ENCODE data around the gene ZCCHC7. TPM values are rescaled to one million over a fixed set of nuclear protein-coding genes. Genes with fewer than 3 reads are reported as not detected.
"Not testable (repeated sequence)": the region's sequence is repeated elsewhere in the genome, so short reads cannot be mapped to it uniquely, and the experiment has no call there.

ZCCHC7 gene
- total and polyA plus RNA-seq, 2 donors (not counting 3 experiments of a cell fraction or from before 2014, with no cell fraction given): 7.4 to 14.8 TPM

DNA sequence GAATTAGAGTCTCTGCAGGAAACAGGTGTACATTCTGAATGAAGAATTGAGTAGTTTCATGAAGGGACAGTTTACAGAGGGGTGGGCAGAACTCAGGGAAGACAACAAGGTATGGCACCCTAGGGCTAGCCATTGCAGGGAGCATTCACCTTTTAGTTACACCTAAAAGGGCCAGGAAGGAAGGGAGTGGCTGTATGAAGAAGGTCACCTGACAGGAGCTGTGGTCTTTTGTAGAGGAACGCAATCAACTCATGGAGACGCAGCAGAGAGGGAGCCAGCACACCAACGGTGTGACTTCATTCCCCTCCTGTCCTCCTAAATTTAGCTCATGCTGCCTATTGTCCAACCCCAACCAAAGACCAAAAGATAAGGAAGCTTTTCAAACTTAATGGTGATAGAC lies 12.7 kb upstream of the ZCCHC7 start:
- Histone ChIP-seq H3K79me2 (ENCODE audit: control insufficient read depth, insufficient read depth, low read length) (no peaks in the 10 kb centered on the region), H3K4me2 (ENCODE audit: insufficient read depth, low read length) (no peak overlapping the region), H3K9me1 (replicated peaks; ENCODE audit: control insufficient read depth, extremely low read depth, insufficient read depth, low read length) (no peaks in the 10 kb centered on the region), H3K27ac (ENCODE audit: insufficient read depth, low read depth, low read length) (no peak overlapping the region), H3K27me3 (ENCODE audit: control insufficient read depth in 2 of 2, insufficient read depth in 2 of 2, low read length in 2 of 2) (peaks cover 8 to 13% of the 10 kb centered on the region in 2 experiments), H3K4me1 (ENCODE audit: control insufficient read depth, extremely low read depth, insufficient read depth, low read length) (no peaks in the 10 kb centered on the region), H3K4me3 (replicated peaks in 1 of 3; ENCODE audit: insufficient read depth in 1 of 3, low read depth in 1 of 3, low read length in 3 of 3) (no peak overlapping the region), H3K9ac (replicated peaks; ENCODE audit: extremely low read depth, insufficient read depth, low read length) (no peak overlapping the region), H3K9me3 (replicated peaks; ENCODE audit: control insufficient read depth, insufficient read depth, low read length) (no peaks in the 10 kb centered on the region), H3K36me3 (ENCODE audit: control insufficient read depth in 2 of 2, extremely low read depth in 1 of 2, insufficient read depth in 2 of 2, low read length in 2 of 2) (no peaks in the 10 kb centered on the region), H4K20me1 (replicated peaks; ENCODE audit: control insufficient read depth, extremely low read depth, insufficient read depth, low read length) (no peaks in the 10 kb centered on the region), H2AFZ (ENCODE audit: low read depth, low read length) (no peak overlapping the region)
- CTCF ChIA-PET: no interaction called here
- BruUV-seq (replicated peaks): no TSS peak
- intact Hi-C loops (cut with micrococcal nuclease): no loop called here
- TF ChIP-seq GATA2 (IDR thresholded peaks at IDR 0.05; ENCODE audit: insufficient read depth, insufficient read length, low read depth, low read length): no peak
- TF ChIP-seq MYC (IDR thresholded peaks at IDR 0.05; ENCODE audit: low read depth, low read length): no peak
- TF ChIP-seq EZH2 (IDR thresholded peaks at IDR 0.05; ENCODE audit: borderline replicate concordance, low read depth, low read length, severe bottlenecking): no peak
- TF ChIP-seq MAX (IDR thresholded peaks at IDR 0.05; ENCODE audit: insufficient read depth, insufficient read length): no peak
- TF ChIP-seq POLR2A (IDR thresholded peaks at IDR 0.05; ENCODE audit: low read depth, low read length): no peak
- TF ChIP-seq, protein P1, sequence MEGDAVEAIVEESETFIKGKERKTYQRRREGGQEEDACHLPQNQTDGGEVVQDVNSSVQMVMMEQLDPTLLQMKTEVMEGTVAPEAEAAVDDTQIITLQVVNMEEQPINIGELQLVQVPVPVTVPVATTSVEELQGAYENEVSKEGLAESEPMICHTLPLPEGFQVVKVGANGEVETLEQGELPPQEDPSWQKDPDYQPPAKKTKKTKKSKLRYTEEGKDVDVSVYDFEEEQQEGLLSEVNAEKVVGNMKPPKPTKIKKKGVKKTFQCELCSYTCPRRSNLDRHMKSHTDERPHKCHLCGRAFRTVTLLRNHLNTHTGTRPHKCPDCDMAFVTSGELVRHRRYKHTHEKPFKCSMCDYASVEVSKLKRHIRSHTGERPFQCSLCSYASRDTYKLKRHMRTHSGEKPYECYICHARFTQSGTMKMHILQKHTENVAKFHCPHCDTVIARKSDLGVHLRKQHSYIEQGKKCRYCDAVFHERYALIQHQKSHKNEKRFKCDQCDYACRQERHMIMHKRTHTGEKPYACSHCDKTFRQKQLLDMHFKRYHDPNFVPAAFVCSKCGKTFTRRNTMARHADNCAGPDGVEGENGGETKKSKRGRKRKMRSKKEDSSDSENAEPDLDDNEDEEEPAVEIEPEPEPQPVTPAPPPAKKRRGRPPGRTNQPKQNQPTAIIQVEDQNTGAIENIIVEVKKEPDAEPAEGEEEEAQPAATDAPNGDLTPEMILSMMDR (IDR thresholded peaks at IDR 0.05; ENCODE audit: extremely low read depth in 1 of 2, insufficient read depth in 1 of 2, low read depth in 1 of 2, low read length in 2 of 2): no peak
- no peak for TF ChIP-seq POLR2AphosphoS5 (IDR thresholded peaks at IDR 0.05; ENCODE audit: insufficient read depth, low read depth, low read length)
- TF ChIP-seq FOS (IDR thresholded peaks at IDR 0.05; ENCODE audit: borderline replicate concordance, insufficient read depth, low read length): no peak
- no peak for TF ChIP-seq JUN (IDR thresholded peaks at IDR 0.05; ENCODE audit: borderline replicate concordance, insufficient read depth, insufficient read length, low read depth)
- dilution Hi-C loops (cut with MboI; ENCODE audit: extremely low pct_ligation_motif_present, low sequenced_read_pairs): no loop called here
- no peak for DNase-seq (ENCODE audit: low read depth, low spot score)
- POLR2A ChIA-PET: no interaction called here
- FAIRE-seq: no peak

DNA sequence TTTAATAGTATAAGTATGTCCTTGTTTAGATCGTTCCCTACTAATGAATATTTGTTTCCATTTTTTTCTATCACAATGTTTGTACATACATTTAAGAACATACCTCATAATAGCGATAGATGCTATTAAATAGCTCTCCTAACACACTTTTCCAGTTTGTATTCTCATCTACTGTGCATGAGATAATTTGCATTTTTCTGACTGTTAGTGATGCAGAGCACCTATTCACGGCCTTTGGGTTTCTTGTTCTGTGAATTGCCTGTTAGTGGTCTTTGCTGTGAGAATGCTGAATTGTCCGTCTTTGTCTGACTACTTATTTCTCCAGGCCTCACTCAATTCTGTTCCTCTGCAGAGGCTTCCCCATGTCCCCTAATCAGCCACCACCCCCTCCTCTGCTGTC lies 5.9 kb upstream of the ZCCHC7 start:
- POLR2A ChIA-PET; H2AFZ ChIP-seq (ENCODE audit: low read depth, low read length); DNase-seq (ENCODE audit: low read depth, low spot score); H3K27ac ChIP-seq (ENCODE audit: insufficient read depth, low read depth, low read length); dilution Hi-C loops (cut with MboI; ENCODE audit: extremely low pct_ligation_motif_present, low sequenced_read_pairs); H3K36me3 ChIP-seq (ENCODE audit: control insufficient read depth in 2 of 2, extremely low read depth in 1 of 2, insufficient read depth in 2 of 2, low read length in 2 of 2); H3K4me1 ChIP-seq (ENCODE audit: control insufficient read depth, extremely low read depth, insufficient read depth, low read length); CTCF ChIA-PET; H3K27me3 ChIP-seq (ENCODE audit: control insufficient read depth in 2 of 2, insufficient read depth in 2 of 2, low read length in 2 of 2); intact Hi-C loops (cut with micrococcal nuclease); FAIRE-seq; H4K20me1 ChIP-seq (replicated peaks; ENCODE audit: control insufficient read depth, extremely low read depth, insufficient read depth, low read length); H3K9me3 ChIP-seq (replicated peaks; ENCODE audit: control insufficient read depth, insufficient read depth, low read length); H3K9me1 ChIP-seq (replicated peaks; ENCODE audit: control insufficient read depth, extremely low read depth, insufficient read depth, low read length); BruUV-seq (replicated peaks); H3K9ac ChIP-seq (replicated peaks; ENCODE audit: extremely low read depth, insufficient read depth, low read length); H3K4me2 ChIP-seq (ENCODE audit: insufficient read depth, low read length); H3K4me3 ChIP-seq (replicated peaks in 1 of 3; ENCODE audit: insufficient read depth in 1 of 3, low read depth in 1 of 3, low read length in 3 of 3); H3K79me2 ChIP-seq (ENCODE audit: control insufficient read depth, insufficient read depth, low read length): not testable (repeated sequence)
